GM12878 (cell line): Measurements from ENCODE around the gene MEX3B. TPM values are rescaled to one million over a fixed set of nuclear protein-coding genes. Genes with fewer than 3 reads are reported as not detected.

Experiments used
- BHLHE40 ChIP-seq, 2 experiments: fragments of 450-650 bp in 1 of 2; IDR thresholded peaks; 2 replicates each; pipeline ENCODE4 v1.6.1; 2011 to 2017; ENCODE audit warnings: low read depth in 2 of 2, borderline replicate concordance in 1 of 2, improper control_type of control experiment in 1 of 2, low read length in 1 of 2, mild to moderate bottlenecking in 1 of 2
- CEBPZ ChIP-seq: fragments of 150-350 bp; IDR thresholded peaks from 2 replicates; pipeline ENCODE4 v1.6.1; 2016; ENCODE audit warnings: low read depth, low read length
- CHD1 ChIP-seq: IDR thresholded peaks from 2 replicates; pipeline ENCODE4 v1.6.1; 2012; ENCODE audit warnings: low read depth, low read length, improper control_type of control experiment
- CREM ChIP-seq: IDR thresholded peaks from 2 replicates; pipeline ENCODE4 v1.6.1; 2014; ENCODE audit warnings: antibody characterized with exemption, low read depth
- CTCF ChIP-seq, 3 experiments: IDR thresholded peaks in 2 of 3; conservative IDR thresholded peaks in 1 of 3; 2 replicates each; pipeline ENCODE4 v1.5.1; 2011; ENCODE audit warnings: low read depth in 3 of 3, low read length in 3 of 3, mild to moderate bottlenecking in 3 of 3, control low read depth in 2 of 3, moderate library complexity in 2 of 3, inconsistent platforms in 1 of 3, mixed read lengths in 1 of 3; ENCODE audit not compliant: control insufficient read depth in 2 of 3, insufficient read depth in 1 of 3; ENCODE audit errors: extremely low read depth in 1 of 3
- DPF2 ChIP-seq: fragments of 450-650 bp; IDR thresholded peaks from 2 replicates; pipeline ENCODE4 v1.6.1; 2017; ENCODE audit warnings: mild to moderate bottlenecking
- E4F1 ChIP-seq: fragments of 450-650 bp; IDR thresholded peaks from 2 replicates; pipeline ENCODE4 v1.6.1; 2018; ENCODE audit warnings: borderline replicate concordance, mild to moderate bottlenecking; ENCODE audit not compliant: partially characterized antibody
- EP300 ChIP-seq, 2 experiments: fragments of 150-350 bp in 1 of 2; IDR thresholded peaks; 2 replicates each; pipeline ENCODE4 v1.6.1; 2011 to 2012; ENCODE audit warnings: low read depth in 2 of 2, low read length in 2 of 2, borderline replicate concordance in 1 of 2, improper control_type of control experiment in 1 of 2, inconsistent platforms in 1 of 2; ENCODE audit not compliant: control insufficient read depth in 1 of 2
- LARP7 ChIP-seq: fragments of 450-650 bp; IDR thresholded peaks from 2 replicates; pipeline ENCODE4 v1.6.1; 2017; ENCODE audit warnings: mild to moderate bottlenecking
- MAX ChIP-seq: IDR thresholded peaks from 2 replicates; pipeline ENCODE4 v1.6.1; 2012; ENCODE audit warnings: low read depth, low read length, improper control_type of control experiment
- MTA3 ChIP-seq: IDR thresholded peaks from 2 replicates; pipeline ENCODE4 v1.6.1; 2012; ENCODE audit warnings: low read length, inconsistent platforms, borderline replicate concordance
- MYC ChIP-seq: IDR thresholded peaks from 2 replicates; pipeline ENCODE4 v1.6.1; 2011; ENCODE audit warnings: mild to moderate bottlenecking, low read length, moderate library complexity, inconsistent platforms; ENCODE audit not compliant: insufficient read depth, insufficient replicate concordance, insufficient read length, severe bottlenecking
- RB1 ChIP-seq: fragments of 450-650 bp; formaldehyde crosslinking; IDR thresholded peaks from 2 replicates; pipeline ENCODE4 v1.6.1; 2017; ENCODE audit warnings: mild to moderate bottlenecking, borderline replicate concordance
- TBL1XR1 ChIP-seq: IDR thresholded peaks from 2 replicates; pipeline ENCODE4 v1.6.1; 2012; ENCODE audit warnings: low read depth, low read length, improper control_type of control experiment
- ZBTB33 ChIP-seq: fragments of 450-650 bp; IDR thresholded peaks from 2 replicates; pipeline ENCODE4 v1.6.1; 2017; ENCODE audit warnings: mild to moderate bottlenecking
- polyA plus RNA-seq, 11 experiments: library from polyadenylated mRNA; depleted of rRNA in 4 of 11; unstranded in 6 of 11; stranded (reverse) in 5 of 11; fragments of >200 nt; fragmentation: Nextera tagmentation in 4 of 11; fragmentation: Illumina TruSeq in 1 of 11; extraction: Ambion mirVana in 4 of 11; extraction: Trizol in 1 of 11; gene quantifications; 1 replicate in 1 of 11; 2 replicates in 10 of 11; pipeline versions ENCODE4 v1.2.1 to v1.2.3, GENCODE V29; 2011 to 2016; ENCODE audit warnings: inconsistent platforms in 2 of 11, missing spikeins in 2 of 11, low read depth in 1 of 11
- total RNA-seq, 4 experiments: library from RNA; depleted of rRNA in 3 of 4; stranded (reverse); fragments of >200 nt in 3 of 4; fragmentation: Illumina TruSeq in 1 of 4; extraction: Trizol in 1 of 4; gene quantifications; 2 replicates each; pipeline versions ENCODE4 v1.2.1 to v1.2.3, GENCODE V29; 2013 to 2021

Gene MEX3B
- total and polyA plus RNA-seq, 10 of the 15 experiments (the other 5 are each of a cell fraction or from before 2014, with no cell fraction given): 0.02 to 1.3 (median 0.28) TPM

- TF ChIP-seq E4F1 (no peak), CHD1 (no peak), BHLHE40 (IDR thresholded peaks at IDR 0.05; ENCODE audit: borderline replicate concordance in 1 of 2, low read depth in 2 of 2, low read length in 1 of 2) (peak; percentile 74 to 90), DPF2 (peak; percentile 61), CREM (no peak), ZBTB33 (no peak), LARP7 (peak; percentile 44; the same call in 1 of the 2 replicates), CEBPZ (no peak), CTCF (IDR thresholded peaks at IDR 0.05 in 2 of 3, conservative IDR thresholded peaks at IDR 0.05 in 1 of 3; ENCODE audit: control insufficient read depth in 2 of 3, extremely low read depth in 1 of 3, insufficient read depth in 1 of 3, low read depth in 3 of 3, low read length in 3 of 3) (peak; percentile 34 to 58 (median 51); a peak in 5 of 6 replicates), MAX (peak; percentile 8; the same call in 1 of the 2 replicates), MYC (no peak), RB1 (0 out of 2 replicates have a peak, but pooled peaks have one; percentile 14), MTA3 (no peak), TBL1XR1 (peak; percentile 17; the same call in 1 of the 2 replicates), EP300 (IDR thresholded peaks at IDR 0.05; ENCODE audit: borderline replicate concordance in 1 of 2, control insufficient read depth in 1 of 2, low read depth in 2 of 2, low read length in 2 of 2) (no peak)
Measured at GRCh38 chr15:82046666-82047452, 1.0 kb upstream of the MEX3B start (continued).
